ENCODE measurements around the gene PAXX.

GRCh38 chr9:136996361-136997292 lies 4.4 kb downstream of the PAXX start, which contains the start of gene CLIC3:
- TF ChIP-seq CTCF (IDR thresholded peaks at IDR 0.05), result no peak
- no peak for TF ChIP-seq POLR2A (IDR thresholded peaks at IDR 0.05)
- TF ChIP-seq EP300 (IDR thresholded peaks at IDR 0.05), result no peak

All from tibial nerve (tissue), 4 donors.